Measurements from ENCODE around the gene CYB561A3.

CYB561A3 gene

DNA sequence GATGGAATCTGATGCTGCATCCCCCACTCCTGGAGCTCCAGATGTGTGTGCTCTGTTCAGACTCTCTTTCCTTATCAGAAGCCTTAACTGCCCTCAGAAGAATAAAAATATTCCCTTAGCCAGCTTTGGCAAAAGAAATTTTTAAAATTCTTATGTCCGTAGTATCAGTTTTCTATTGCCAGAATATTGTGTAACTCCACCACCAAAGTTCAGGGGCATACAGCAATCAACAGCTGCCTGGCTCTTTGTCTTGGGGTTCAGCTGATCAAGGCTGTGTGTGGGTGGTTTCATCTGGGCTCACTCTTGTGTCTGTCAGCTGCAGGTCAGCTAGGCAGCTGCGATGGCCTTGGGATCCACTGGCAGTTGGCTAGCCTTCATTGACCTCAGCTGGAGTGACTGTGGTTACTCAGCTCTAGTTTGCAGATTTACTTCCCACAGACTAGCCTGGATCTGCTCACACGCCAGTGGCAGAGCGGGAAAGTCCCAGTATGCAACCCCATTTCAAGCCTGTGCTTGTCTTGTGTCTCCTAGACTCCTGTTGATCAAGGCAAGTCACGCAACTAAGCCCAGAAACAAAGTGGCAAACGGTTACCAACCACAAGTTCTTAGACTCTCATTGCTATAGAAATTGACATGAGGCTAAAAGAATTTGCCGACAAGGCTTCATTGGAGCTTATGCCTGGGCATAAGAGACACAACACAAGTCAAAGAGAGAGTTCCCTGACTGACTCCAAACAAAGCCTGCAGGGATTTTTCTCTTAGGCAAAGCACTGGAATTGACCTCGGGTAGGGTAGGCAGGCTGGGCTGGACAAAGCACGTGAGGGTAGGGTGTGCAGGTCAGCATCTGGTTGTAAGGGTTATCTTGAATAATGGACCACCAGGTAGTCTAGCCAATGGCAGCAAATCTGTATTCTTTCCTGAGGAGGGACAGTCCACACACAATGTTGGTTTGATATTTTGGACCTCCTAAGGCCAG is 8.0 kb upstream of the CYB561A3 start:
- Histone ChIP-seq H3K4me3 (ENCODE audit: insufficient read depth, low read depth, low read length, poor library complexity, severe bottlenecking) (no peak overlapping the region), H3K9me3 (ENCODE audit: control insufficient read depth, low read length) (no peaks in the 10 kb centered on the region), H3K4me1 (ENCODE audit: control insufficient read depth, insufficient read depth, low read length, poor library complexity, severe bottlenecking) (no peaks in the 10 kb centered on the region), H3K36me3 (ENCODE audit: control insufficient read depth, insufficient read depth, low read length) (peaks cover 51% of the 10 kb centered on the region), H3K27me3 (replicated peaks; ENCODE audit: control insufficient read depth, insufficient read depth, low read length, poor library complexity, severe bottlenecking) (no peaks in the 10 kb centered on the region), H3K27ac (ENCODE audit: insufficient read depth, low read length, poor library complexity, severe bottlenecking) (no peak overlapping the region)
- no peak for DNase-seq

DNA sequence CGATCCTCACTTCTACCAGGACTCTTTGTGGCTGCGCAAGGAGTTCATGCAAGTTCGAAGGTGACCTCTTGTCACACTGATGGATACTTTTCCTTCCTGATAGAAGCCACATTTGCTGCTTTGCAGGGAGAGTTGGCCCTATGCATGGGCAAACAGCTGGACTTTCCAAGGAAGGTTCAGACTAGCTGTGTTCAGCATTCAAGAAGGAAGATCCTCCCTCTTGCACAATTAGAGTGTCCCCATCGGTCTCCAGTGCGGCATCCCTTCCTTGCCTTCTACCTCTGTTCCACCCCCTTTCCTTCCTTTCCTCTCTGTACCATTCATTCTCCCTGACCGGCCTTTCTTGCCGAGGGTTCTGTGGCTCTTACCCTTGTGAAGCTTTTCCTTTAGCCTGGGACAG is 7.0 kb upstream of the CYB561A3 start:
- Histone ChIP-seq H3K4me1 (ENCODE audit: control insufficient read depth, insufficient read depth, low read length, poor library complexity, severe bottlenecking) (no peaks in the 10 kb centered on the region), H3K27ac (ENCODE audit: insufficient read depth, low read length, poor library complexity, severe bottlenecking) (no peak overlapping the region), H3K4me3 (ENCODE audit: insufficient read depth, low read depth, low read length, poor library complexity, severe bottlenecking) (no peak overlapping the region), H3K27me3 (replicated peaks; ENCODE audit: control insufficient read depth, insufficient read depth, low read length, poor library complexity, severe bottlenecking) (no peaks in the 10 kb centered on the region), H3K9me3 (ENCODE audit: control insufficient read depth, low read length) (no peaks in the 10 kb centered on the region), H3K36me3 (ENCODE audit: control insufficient read depth, insufficient read depth, low read length) (peaks cover 56% of the 10 kb centered on the region)
- no peak for DNase-seq

DNA sequence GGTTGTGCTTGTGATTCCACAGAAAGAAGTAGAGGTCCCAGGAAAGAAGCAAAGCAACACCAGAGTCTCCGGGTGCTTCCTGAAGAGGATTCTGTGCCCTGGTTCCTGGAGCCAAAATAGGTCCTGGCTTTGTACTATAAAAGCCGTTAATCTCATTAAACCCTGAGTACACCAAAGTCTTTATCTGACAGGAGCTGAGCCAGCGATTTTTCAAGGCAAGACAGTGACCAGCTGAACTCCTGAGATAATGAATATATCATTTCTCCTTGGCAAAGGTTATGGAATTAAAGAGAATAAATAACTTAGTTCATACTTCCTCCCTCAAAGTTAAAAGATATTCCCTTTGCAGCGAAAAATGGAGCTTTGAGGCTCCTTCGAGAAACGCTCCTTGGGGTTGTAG is 5.7 kb upstream of the CYB561A3 start:
- no peaks in the 10 kb centered on the region for H3K27me3 ChIP-seq (replicated peaks; ENCODE audit: control insufficient read depth, insufficient read depth, low read length, poor library complexity, severe bottlenecking)
- DNase-seq, result no peak
- H3K36me3 ChIP-seq (ENCODE audit: control insufficient read depth, insufficient read depth, low read length), result peaks cover 56% of the 10 kb centered on the region
- peaks cover 4% of the 10 kb centered on the region for H3K4me1 ChIP-seq (ENCODE audit: control insufficient read depth, insufficient read depth, low read length, poor library complexity, severe bottlenecking)
- H3K27ac ChIP-seq (ENCODE audit: insufficient read depth, low read length, poor library complexity, severe bottlenecking), result no peak overlapping the region
- H3K4me3 ChIP-seq (ENCODE audit: insufficient read depth, low read depth, low read length, poor library complexity, severe bottlenecking), result no peak overlapping the region
- no peaks in the 10 kb centered on the region for H3K9me3 ChIP-seq (ENCODE audit: control insufficient read depth, low read length)

DNA sequence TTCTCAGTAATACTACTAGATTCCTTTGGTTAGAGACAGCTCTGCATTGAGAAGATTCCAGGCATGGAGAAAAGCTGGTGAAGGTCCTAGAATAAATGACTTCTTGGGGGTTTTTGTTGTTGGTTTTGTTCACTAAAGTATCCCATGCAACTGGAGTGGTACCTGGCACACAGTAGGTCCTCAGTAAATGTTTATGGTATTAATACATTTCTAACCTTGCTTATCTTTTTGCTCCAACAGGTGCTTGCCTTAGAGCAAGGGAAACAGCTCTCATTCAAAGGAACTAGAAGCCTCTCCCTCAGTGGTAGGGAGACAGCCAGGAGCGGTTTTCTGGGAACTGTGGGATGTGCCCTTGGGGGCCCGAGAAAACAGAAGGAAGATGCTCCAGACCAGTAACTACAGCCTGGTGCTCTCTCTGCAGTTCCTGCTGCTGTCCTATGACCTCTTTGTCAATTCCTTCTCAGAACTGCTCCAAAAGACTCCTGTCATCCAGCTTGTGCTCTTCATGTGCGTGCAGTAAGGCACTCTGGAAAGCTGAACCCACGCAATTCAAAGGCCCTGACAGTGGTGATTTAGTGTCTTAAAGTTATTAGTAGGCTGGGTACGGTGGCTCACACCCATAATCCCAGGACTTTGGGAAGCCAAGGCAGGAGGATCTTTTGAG is 2.5 kb upstream of the CYB561A3 start:
- H3K9me3 ChIP-seq (ENCODE audit: control insufficient read depth, low read length), result no peaks in the 10 kb centered on the region
- no peaks in the 10 kb centered on the region for H3K27me3 ChIP-seq (replicated peaks; ENCODE audit: control insufficient read depth, insufficient read depth, low read length, poor library complexity, severe bottlenecking)
- peaks cover 11% of the 10 kb centered on the region for H3K4me1 ChIP-seq (ENCODE audit: control insufficient read depth, insufficient read depth, low read length, poor library complexity, severe bottlenecking)
- no peak overlapping the region for H3K4me3 ChIP-seq (ENCODE audit: insufficient read depth, low read depth, low read length, poor library complexity, severe bottlenecking)
- no peak overlapping the region for H3K27ac ChIP-seq (ENCODE audit: insufficient read depth, low read length, poor library complexity, severe bottlenecking)
- no peak for DNase-seq
- peaks cover 44% of the 10 kb centered on the region for H3K36me3 ChIP-seq (ENCODE audit: control insufficient read depth, insufficient read depth, low read length)

DNA sequence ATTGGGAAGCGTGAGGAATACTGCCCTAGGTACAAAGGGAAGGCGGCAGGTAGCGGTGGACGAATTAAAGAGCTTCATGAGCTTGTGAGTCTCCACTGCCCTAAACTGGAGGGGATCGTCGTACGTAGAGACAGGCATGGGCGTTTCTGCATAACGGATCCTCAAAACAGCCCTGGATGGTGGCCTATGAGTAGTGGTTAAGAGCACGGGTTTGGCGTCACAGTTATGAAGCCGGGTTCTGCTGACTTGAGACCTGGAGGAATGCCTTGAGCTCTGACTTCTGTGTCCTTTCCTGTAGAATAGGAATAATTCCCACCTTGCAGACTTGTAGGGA is 827 bp upstream of the CYB561A3 start:
- Histone ChIP-seq H3K36me3 (ENCODE audit: control insufficient read depth, insufficient read depth, low read length) (peaks cover 30% of the 10 kb centered on the region), H3K27me3 (replicated peaks; ENCODE audit: control insufficient read depth, insufficient read depth, low read length, poor library complexity, severe bottlenecking) (no peaks in the 10 kb centered on the region), H3K4me3 (ENCODE audit: insufficient read depth, low read depth, low read length, poor library complexity, severe bottlenecking) (peak overlapping the region; percentile 94), H3K27ac (ENCODE audit: insufficient read depth, low read length, poor library complexity, severe bottlenecking) (peak overlapping the region; percentile 98), H3K9me3 (ENCODE audit: control insufficient read depth, low read length) (no peaks in the 10 kb centered on the region), H3K4me1 (ENCODE audit: control insufficient read depth, insufficient read depth, low read length, poor library complexity, severe bottlenecking) (peaks cover 11% of the 10 kb centered on the region)
- no peak for DNase-seq

DNA sequence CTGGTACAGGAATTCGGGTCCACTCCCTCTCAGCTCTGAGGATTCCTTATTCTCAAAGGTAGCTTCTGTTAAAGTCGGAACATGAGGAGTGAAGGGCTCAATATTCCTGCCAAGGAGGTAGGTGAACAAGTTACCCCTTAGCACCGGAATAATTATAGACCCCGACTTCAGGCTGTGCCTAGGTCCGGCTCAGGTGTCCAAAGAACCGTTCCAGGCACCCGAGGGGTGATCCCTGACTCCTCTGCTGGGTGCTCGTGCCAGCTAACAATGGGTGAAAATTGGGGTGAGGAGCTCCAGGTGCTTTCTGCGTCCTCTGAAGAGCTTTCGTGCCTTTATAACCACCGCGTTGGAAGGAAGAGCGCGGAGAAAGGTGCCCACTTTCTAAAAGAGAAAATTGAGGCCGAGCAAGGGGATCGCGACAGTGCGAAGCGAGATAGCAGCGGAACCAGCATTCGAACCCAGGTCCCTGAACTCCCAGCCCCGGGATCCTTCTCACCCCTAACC is 393 bp downstream of the CYB561A3 start:
- Histone ChIP-seq H3K27ac (ENCODE audit: insufficient read depth, low read length, poor library complexity, severe bottlenecking) (peak overlapping the region; percentile 98), H3K4me1 (ENCODE audit: control insufficient read depth, insufficient read depth, low read length, poor library complexity, severe bottlenecking) (peaks cover 11% of the 10 kb centered on the region), H3K36me3 (ENCODE audit: control insufficient read depth, insufficient read depth, low read length) (peaks cover 18% of the 10 kb centered on the region), H3K9me3 (ENCODE audit: control insufficient read depth, low read length) (no peaks in the 10 kb centered on the region), H3K27me3 (replicated peaks; ENCODE audit: control insufficient read depth, insufficient read depth, low read length, poor library complexity, severe bottlenecking) (no peaks in the 10 kb centered on the region), H3K4me3 (ENCODE audit: insufficient read depth, low read depth, low read length, poor library complexity, severe bottlenecking) (peak overlapping the region; percentile 94)
- DNase-seq, result no peak

DNA sequence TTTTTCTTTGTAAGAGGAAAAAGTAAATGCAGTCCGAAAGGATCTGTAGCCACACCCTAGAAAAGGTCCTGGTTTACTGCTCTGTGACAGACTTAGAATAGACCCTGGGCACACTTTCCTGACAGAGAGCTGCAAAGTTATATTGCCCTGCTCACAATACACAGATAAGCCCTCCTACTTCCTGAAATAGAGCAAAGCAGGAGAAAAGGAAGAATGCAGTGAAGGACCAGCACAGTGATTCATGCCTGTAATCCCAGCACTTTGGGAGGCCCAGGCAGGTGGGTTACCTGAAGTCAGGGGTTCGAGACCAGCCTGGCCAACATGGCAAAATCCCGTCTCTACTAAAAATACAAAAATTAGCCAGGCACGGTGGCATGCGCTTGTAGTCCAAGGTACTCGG is 2.2 kb downstream of the CYB561A3 start:
- no peak overlapping the region for H3K4me3 ChIP-seq (ENCODE audit: insufficient read depth, low read depth, low read length, poor library complexity, severe bottlenecking)
- H3K27me3 ChIP-seq (replicated peaks; ENCODE audit: control insufficient read depth, insufficient read depth, low read length, poor library complexity, severe bottlenecking), result no peaks in the 10 kb centered on the region
- no peaks in the 10 kb centered on the region for H3K9me3 ChIP-seq (ENCODE audit: control insufficient read depth, low read length)
- H3K4me1 ChIP-seq (ENCODE audit: control insufficient read depth, insufficient read depth, low read length, poor library complexity, severe bottlenecking), result peaks cover 11% of the 10 kb centered on the region
- no peak for DNase-seq
- H3K27ac ChIP-seq (ENCODE audit: insufficient read depth, low read length, poor library complexity, severe bottlenecking), result no peak overlapping the region
- peaks cover 4% of the 10 kb centered on the region for H3K36me3 ChIP-seq (ENCODE audit: control insufficient read depth, insufficient read depth, low read length)

DNA sequence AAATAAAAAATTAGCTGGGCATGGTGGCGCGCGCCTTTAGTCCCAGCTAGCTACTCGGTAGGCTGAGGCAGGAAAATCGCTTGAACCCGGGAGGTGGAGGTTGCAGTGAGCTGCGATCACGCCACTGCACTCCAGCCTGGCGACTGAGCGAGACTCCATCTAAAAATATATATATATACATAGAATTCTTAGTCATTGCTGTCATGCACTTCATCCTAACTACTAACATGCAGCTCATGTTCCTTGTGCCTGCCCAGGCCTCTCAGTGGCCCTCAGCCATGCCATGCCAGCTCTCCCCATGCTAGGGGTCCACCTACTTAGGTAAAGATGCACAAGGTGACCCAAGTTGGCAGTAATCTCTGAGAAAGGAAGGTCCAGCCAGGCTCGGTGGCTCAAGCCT is 3.1 kb downstream of the CYB561A3 start:
- Histone ChIP-seq H3K27ac (ENCODE audit: insufficient read depth, low read length, poor library complexity, severe bottlenecking) (no peak overlapping the region), H3K36me3 (ENCODE audit: control insufficient read depth, insufficient read depth, low read length) (peaks cover 5% of the 10 kb centered on the region), H3K4me3 (ENCODE audit: insufficient read depth, low read depth, low read length, poor library complexity, severe bottlenecking) (no peak overlapping the region), H3K27me3 (replicated peaks; ENCODE audit: control insufficient read depth, insufficient read depth, low read length, poor library complexity, severe bottlenecking) (no peaks in the 10 kb centered on the region), H3K9me3 (ENCODE audit: control insufficient read depth, low read length) (no peaks in the 10 kb centered on the region), H3K4me1 (ENCODE audit: control insufficient read depth, insufficient read depth, low read length, poor library complexity, severe bottlenecking) (peaks cover 11% of the 10 kb centered on the region)
- no peak for DNase-seq

DNA sequence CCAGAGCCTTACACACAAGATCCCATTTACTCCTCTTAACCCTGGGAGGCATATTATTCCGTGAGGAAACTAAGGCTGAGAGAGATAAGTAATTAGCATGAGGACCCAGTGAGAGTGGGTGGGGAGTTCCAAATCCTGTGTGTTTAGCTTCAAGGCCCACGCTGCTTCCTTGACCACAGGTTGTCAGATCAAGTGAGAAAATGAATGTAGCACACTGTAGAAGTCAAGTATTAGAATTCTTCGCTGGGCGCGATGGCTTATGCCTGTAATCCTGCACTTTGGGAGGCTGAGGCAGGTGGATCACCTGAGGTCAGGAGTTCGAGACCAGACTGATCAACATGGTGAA is 3.8 kb downstream of the CYB561A3 start:
- peaks cover 12% of the 10 kb centered on the region for H3K36me3 ChIP-seq (ENCODE audit: control insufficient read depth, insufficient read depth, low read length)
- H3K4me3 ChIP-seq (ENCODE audit: insufficient read depth, low read depth, low read length, poor library complexity, severe bottlenecking), result no peak overlapping the region
- DNase-seq, result no peak
- H3K27me3 ChIP-seq (replicated peaks; ENCODE audit: control insufficient read depth, insufficient read depth, low read length, poor library complexity, severe bottlenecking), result no peaks in the 10 kb centered on the region
- no peak overlapping the region for H3K27ac ChIP-seq (ENCODE audit: insufficient read depth, low read length, poor library complexity, severe bottlenecking)
- H3K9me3 ChIP-seq (ENCODE audit: control insufficient read depth, low read length), result no peaks in the 10 kb centered on the region
- peaks cover 11% of the 10 kb centered on the region for H3K4me1 ChIP-seq (ENCODE audit: control insufficient read depth, insufficient read depth, low read length, poor library complexity, severe bottlenecking)

DNA sequence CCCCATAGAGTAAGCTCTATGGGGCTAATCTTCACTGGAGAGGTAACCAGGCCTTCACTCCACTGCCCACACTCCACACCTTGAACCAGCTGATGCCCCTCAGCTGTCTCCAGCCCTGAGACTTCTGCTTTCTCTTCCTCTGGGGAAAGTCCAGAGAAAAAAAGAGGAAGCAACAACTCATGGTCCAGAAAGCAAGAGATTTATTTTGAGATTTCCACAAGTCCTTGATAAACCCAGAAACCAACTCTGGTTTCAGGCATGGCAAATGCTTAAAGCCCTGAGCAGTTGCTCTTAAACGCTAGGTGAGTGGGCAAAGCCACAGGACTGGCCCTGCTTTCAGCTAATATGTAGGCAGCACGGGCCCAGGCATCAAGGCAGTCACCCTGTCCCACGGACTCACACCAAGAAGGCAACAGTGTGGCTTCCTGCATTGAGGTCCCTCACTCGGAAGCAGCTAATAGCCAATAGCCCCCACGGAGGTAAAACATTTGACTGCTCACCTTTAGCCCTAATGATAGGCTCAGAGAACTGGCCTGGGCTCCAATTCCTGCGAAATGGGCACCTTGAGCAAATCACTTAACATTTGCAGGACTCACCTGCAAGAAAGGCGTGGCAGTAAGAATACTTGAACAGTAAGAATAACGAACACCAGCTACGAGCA is 4.3 kb downstream of the CYB561A3 start:
- no peak overlapping the region for H3K4me3 ChIP-seq (ENCODE audit: insufficient read depth, low read depth, low read length, poor library complexity, severe bottlenecking)
- peaks cover 17% of the 10 kb centered on the region for H3K36me3 ChIP-seq (ENCODE audit: control insufficient read depth, insufficient read depth, low read length)
- H3K27ac ChIP-seq (ENCODE audit: insufficient read depth, low read length, poor library complexity, severe bottlenecking), result no peak overlapping the region
- no peak for DNase-seq
- no peaks in the 10 kb centered on the region for H3K27me3 ChIP-seq (replicated peaks; ENCODE audit: control insufficient read depth, insufficient read depth, low read length, poor library complexity, severe bottlenecking)
- H3K9me3 ChIP-seq (ENCODE audit: control insufficient read depth, low read length), result no peaks in the 10 kb centered on the region
- H3K4me1 ChIP-seq (ENCODE audit: control insufficient read depth, insufficient read depth, low read length, poor library complexity, severe bottlenecking), result peaks cover 6% of the 10 kb centered on the region

All from effector memory CD4-positive, alpha-beta T cell (primary cell).